Ishikawa (cell line): ENCODE data around the gene RALGPS1.

Source experiments
- CEBPB ChIP-seq: IDR thresholded peaks from 2 replicates; pipeline ENCODE4 v1.6.1; 2012
- EGR1 ChIP-seq: IDR thresholded peaks from 2 replicates; pipeline ENCODE4 v1.6.1; 2012
- EP300 ChIP-seq: IDR thresholded peaks from 2 replicates; pipeline ENCODE4 v1.6.1; 2012; ENCODE audit warnings: borderline replicate concordance
- FOXM1 ChIP-seq: IDR thresholded peaks from 2 replicates; pipeline ENCODE4 v1.6.1; 2012; ENCODE audit warnings: low read depth, borderline replicate concordance
- NFIC ChIP-seq: IDR thresholded peaks from 2 replicates; pipeline ENCODE4 v1.6.1; 2012
- RAD21 ChIP-seq: IDR thresholded peaks from 2 replicates; pipeline ENCODE4 v1.6.1; 2012; ENCODE audit warnings: low read depth
- YY1 ChIP-seq: IDR thresholded peaks from 2 replicates; pipeline ENCODE4 v1.6.1; 2012; ENCODE audit warnings: low read depth
- ZBTB7A ChIP-seq: IDR thresholded peaks from 2 replicates; pipeline ENCODE4 v1.6.1; 2012; ENCODE audit warnings: low read depth

- TF ChIP-seq EP300, result no peak
- no peak for TF ChIP-seq RAD21
- no peak for TF ChIP-seq YY1
- no peak for TF ChIP-seq NFIC
- TF ChIP-seq EGR1, result no peak
- TF ChIP-seq CEBPB, result no peak
- no peak for TF ChIP-seq FOXM1
- no peak for TF ChIP-seq ZBTB7A
Measured at GRCh38 chr9:126959336-126959735, 44.8 kb downstream of the RALGPS1 start.
